Measurements from ENCODE around the gene KCNT1.

- TF ChIP-seq TAF1 (IDR thresholded peaks at IDR 0.05; ENCODE audit: borderline replicate concordance, low read depth, low read length) (no peak), CTCF (IDR thresholded peaks at IDR 0.05 in 2 of 3, conservative IDR thresholded peaks at IDR 0.05 in 1 of 3; ENCODE audit: control insufficient read depth in 2 of 3, extremely low read depth in 1 of 3, insufficient read depth in 1 of 3, low read depth in 3 of 3, low read length in 3 of 3) (no peak), FOXK2 (IDR thresholded peaks at IDR 0.05) (no peak)
Observed at GRCh38 chr9:135830496-135830895, 128.5 kb downstream of the KCNT1 start.

Data from GM12878 (cell line).